GM23338 (cell line): ENCODE results near the gene IQGAP2.

Experiments used
- EZH2 ChIP-seq: fragments of 200-600 bp; sonication (generic); IDR thresholded peaks from one replicate; pipeline ENCODE4 v1.8.0; 2017; ENCODE audit warnings: antibody characterized with exemption, mild to moderate bottlenecking, low read depth; ENCODE audit not compliant: unreplicated experiment
- NANOG ChIP-seq: IDR thresholded peaks from 2 replicates; pipeline ENCODE4 v1.6.1; 2016; ENCODE audit warnings: antibody characterized with exemption, borderline replicate concordance

- no peak for TF ChIP-seq NANOG
- no peak for TF ChIP-seq EZH2
These were observed 40.1 kb downstream of the IQGAP2 start for GRCh38 chr5:76443066-76443800.
